NB4 (cell line): ENCODE measurements around the gene FFAR1.
"Not testable (repeated sequence)": the region's sequence is repeated elsewhere in the genome, so short reads cannot be mapped to it uniquely, and the experiment has no call there.

Experiments used
- CTCF ChIP-seq: IDR thresholded peaks from one replicate; pipeline ENCODE4 v1.5.1; 2012; ENCODE audit warnings: low read depth, low read length
- MAX ChIP-seq: IDR thresholded peaks from 2 replicates; pipeline ENCODE4 v1.6.1; 2011; ENCODE audit warnings: low read depth, low read length
- MYC ChIP-seq: IDR thresholded peaks from 2 replicates; pipeline ENCODE4 v1.6.1; 2011; ENCODE audit warnings: low read depth, low read length
- POLR2A ChIP-seq: IDR thresholded peaks from 2 replicates; pipeline ENCODE4 v1.6.1; 2011; ENCODE audit warnings: mild to moderate bottlenecking; ENCODE audit not compliant: insufficient read length; ENCODE audit errors: extremely low read depth

GRCh38 chr19:35359395-35359794 is 11.7 kb downstream of the FFAR1 start:
- not testable (repeated sequence) for TF ChIP-seq POLR2A, CTCF, MAX, MYC
